NCI-H1436 treated with DMSO at 0.1 percent for 48 hours (cell line): ENCODE results near the gene RNF213.
"Not testable (repeated sequence)": the region's sequence is repeated elsewhere in the genome, so short reads cannot be mapped to it uniquely, and the experiment has no call there.

Experiments used
- DNase-seq: peaks from one replicate; lab custom pipeline; 2025; lab: John Stamatoyannopoulos, UW

RNF213 gene

DNA sequence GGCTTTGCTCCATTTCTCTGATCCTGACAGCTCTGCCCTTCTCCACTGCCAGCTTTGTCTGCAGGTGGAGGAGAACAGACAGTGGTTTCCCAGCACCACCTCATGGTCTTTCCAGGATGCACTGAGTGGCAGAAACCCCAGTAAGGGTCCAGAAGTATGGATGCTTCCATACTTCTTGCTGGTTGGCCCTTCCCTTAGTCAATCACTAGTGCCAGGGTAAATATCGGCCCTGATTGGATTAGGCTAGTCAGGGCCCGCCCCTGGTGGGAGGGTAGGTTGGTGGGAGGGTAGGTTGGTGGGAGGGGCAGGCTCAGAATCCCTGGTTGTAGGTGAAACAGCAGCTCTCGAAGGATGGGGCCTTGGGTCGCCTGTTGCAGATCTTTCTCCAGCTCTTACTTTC is 10.2 kb downstream of the RNF213 start:
- DNase-seq: no peak

DNA sequence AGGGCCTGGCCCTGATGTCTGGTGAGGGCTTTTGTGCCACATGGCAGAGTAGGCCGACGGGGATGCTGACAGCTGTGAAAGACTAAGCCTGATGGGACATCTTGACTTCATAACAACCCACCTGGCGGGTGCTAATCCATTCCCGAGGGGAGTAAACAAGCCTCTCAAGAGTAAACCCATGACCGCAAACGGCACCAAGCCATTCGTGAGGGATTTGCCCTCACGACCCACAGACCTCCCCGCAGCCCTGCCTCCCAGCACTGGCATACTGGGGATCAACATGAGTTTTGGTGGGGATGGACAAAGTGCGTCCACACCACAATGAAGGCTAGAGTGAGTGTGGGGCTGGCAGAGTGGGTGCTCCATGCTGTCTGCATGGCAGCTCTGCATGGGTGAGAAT is 11.7 kb downstream of the RNF213 start:
- DNase-seq: no peak

DNA sequence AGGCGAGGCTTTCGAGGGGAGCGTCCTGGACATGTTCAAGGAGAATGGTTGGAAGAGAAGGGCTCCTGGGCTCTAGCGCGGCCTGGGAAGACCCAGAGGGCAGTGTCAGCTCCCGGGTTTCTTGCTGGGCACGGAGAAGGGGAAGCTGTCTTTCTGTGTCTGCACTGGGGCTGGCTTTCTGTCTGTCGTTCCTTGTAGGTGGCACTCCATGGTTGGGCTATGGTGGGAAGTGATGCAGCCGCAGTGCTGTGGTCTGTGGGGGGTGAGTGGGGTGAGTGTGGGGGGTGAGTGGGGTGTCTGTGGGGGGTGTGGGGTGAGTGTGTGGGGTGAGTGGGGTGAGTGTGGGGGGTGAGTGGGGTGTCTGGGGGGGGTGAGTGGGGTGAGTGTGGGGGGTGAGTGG is 13.7 kb downstream of the RNF213 start:
- DNase-seq: no peak

DNA sequence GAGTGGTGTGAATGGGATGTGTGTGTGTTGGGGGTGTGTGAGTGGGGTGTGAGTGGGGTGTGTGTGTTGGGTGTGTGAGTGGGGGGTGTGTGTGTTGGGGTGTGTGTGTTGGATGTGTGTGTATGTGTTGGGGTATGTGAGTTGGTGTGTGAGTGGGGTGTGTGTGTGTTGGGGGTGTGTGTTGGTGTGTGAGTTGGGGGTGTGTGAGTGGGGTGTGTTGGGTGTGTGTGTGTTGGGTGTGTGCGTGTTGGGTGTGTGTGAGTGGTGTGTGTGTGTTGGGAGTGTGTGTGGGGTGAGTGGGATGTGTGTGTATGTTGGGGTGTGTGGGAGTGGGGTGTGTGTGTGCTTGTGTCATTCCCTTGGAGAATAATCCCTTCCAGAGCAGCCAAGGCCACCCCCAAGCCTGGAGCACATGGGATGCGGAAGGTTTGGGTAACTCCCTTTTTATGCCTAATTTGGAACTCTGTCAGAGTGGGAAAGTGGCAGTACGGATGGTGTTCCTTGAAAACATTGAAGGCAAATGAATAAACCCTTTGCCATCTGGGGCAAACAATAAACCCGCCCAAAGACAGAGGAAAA is 14.3 kb downstream of the RNF213 start:
- DNase-seq: no peak

DNA sequence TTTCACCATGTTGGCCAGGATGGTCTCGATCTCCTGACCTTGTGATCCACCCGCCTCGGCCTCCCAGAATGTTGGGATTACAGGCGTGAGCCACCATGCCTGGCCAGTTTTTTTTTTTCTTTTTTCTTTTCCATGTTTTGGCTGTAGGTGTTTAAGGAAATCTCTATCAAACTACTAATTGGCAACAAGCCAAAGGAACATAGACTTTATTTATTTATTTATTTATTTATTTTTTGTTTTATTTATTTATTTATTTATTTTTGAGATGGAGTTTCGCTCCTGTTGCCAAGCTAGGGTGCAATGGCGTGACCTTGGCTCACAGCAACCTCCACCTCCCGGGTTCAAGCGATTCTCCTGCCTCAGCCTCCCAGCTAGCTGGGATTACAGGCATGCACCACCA is 15.2 kb downstream of the RNF213 start:
- DNase-seq: not testable (repeated sequence)

DNA sequence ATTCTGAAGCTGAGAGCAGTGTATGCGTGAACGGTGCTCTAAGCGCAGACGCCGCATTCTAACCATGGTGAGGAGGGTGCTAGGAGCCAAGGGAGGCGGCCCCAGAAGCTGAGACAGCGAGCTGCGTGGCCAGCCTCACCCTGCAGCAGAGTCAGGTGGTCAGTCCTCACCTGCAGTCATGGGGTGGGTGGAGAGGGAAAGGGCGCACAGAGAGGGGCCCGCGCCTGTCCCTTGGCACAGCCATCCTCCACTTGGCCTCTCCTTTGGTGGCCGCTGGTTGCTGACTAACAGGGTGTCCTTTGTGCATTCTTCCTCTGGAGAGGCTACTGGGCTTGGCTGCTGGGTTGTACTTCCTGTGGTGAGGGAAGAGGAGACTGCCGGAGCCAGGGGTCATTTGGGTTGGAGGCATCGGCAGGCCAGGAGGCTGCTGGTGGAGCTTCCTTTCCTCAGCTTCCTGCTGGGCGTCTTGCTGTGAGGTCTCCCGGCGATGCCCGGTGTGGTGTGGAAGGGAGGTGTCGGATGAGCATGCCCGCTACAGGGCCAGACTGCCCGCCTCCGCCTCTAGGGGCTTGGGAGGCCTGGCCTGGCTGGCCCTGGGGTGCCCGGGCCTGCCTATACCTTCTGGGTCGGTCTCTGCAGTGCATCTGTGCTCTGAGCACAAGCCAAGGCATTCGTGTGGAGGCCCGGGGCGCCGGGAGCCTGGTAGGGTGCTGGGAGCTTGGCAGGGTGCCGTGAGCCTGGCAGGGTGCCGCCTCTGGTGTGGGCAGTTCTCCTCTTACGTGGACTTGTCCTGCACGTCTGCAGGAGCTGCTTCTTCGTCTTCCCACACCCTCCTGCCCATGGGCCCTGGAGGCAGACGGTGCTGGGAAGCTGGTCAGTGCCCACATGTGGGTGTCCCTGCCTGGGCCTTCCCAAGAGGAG is 17.4 kb downstream of the RNF213 start:
- DNase-seq: no peak

DNA sequence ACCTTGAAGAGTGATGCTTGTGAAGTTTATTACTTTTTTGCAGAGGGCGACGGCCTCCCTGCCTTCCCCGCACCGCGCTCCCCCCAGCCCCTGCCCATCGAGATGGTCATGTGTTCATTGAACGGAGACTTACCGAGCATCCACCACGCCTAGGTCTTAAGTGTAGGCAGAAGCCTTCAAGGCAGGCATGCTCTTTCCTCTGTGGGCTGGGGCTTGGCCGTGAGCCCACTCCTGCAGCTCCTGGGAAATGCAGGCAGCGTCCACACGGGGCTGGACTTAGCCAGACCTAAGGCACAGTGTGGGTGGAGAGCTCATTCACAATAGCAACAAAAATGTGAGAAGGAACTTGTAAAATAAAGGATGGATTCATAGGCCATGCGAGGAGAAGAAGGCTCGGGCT is 19.2 kb downstream of the RNF213 start:
- no peak for DNase-seq

DNA sequence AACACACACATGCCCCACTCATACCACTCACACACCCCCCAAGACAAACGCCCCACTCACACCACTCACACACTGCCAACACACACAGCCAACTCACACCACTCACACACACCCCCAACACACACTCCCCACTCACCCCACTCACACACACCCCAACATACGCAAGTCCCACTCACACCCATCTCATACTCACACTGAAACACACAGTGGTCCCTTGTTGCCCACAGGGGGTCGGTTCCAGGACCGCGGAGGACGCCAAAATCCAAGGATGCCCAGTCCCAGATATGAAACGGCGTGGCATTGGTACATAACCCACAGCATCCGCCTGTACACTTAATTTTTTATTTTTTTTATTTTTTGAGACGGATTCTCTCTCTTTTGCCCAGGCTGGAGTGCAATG is 20.9 kb downstream of the RNF213 start:
- DNase-seq: no peak

DNA sequence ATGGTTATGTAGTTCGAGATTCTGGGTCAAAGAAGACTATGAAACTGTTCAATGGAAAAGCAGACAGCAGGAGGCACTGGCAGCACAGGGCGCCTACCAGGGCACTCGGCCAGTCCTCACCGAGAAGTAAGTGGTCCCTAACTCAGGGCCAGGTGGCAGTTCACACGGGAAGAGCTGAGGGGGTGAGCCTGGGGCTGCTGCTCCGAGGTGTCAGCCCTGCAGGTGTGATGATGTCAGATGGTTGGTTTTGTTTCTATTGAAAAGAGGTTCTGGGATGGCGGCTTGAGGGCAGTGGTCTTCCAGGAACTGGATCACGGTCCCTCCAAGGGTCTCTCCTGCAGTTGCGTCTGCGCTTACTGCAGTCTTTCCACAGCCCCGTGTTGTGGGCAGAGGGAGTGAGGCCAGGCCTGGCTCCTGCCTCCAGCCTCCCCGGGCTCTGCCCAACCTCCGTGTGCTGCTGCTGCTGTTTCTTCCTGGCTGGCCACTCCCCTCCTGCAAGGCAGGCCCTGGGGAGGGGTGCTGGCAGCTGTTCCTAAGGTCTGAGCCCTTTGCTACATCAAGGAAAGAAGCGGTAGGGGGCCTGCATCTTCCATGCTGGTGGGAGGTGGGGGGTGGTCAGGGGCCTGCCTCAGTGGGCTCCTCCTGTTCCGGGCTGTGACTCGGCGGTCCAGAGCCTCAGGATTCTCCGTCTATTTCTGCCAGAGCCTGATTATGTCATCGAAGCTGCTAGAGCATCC is 22.6 kb downstream of the RNF213 start:
- DNase-seq: no peak

DNA sequence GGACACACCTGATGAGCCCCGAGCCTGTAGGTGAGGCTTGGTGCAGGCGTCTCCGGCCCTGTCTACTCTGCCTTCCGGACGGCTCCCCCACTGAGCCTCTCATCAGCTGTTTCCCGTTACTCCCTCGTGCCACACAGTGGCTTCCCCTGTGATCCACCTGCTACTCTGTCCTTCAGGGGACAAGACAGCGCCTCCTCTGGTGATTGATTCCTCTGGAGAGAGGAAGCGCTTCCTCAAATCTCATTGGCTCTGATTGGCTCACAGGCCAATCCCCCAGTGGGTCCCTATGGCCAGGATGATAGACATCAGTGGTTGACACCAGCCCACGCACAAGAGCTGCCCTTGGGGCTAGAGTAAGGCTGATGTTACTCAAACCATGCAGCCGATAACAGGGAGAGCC is 24.0 kb downstream of the RNF213 start:
- no peak for DNase-seq

DNA sequence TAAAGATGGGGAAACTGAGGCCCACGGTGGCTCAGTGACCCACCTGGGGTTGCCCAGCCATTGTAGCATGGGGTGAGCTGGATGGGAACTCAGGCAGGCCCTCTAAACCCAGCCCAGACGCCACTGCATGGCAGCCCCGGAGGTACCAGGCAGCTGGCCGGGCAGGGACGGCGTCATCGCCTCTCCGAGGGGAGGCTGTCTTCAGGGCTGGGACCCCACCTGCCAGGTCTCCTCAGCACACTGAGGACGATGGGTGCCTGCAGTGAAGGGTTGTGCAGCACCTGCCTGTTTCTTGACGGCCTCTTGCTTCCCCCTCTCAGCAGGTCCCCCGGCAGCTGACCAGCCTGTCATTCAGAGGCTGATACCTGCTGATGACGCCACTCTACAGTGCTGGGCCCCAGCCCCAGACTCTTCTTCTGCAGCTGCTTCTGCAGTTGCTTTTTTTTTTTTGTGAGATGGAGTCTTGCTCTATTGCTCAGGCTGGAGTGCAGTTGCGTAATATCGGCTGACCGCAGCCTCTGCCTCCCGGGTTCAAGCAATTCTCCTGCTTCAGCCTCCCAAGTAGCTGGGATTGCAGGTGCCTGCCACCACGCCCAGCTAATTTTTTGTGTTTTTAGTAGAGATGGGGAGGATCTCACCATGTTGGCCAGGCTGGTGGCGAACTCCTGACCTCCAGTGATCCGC is 24.7 kb downstream of the RNF213 start:
- DNase-seq: no peak

DNA sequence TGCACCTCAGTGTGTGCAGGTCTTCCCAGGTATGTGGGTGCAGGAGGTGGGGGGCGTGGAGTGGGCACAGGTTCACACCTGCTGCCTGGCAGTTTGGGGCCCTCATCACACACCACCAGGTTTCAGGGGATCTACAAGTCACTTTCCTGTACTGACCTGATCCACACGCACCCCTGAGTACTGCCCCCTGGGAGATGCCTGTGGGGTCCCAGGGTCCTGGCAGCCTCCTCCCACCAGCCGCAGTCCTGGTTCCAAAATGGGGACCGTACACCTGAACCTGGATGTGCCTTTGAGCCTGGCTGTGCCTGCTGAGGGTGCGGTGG is 25.9 kb downstream of the RNF213 start:
- DNase-seq: no peak

DNA sequence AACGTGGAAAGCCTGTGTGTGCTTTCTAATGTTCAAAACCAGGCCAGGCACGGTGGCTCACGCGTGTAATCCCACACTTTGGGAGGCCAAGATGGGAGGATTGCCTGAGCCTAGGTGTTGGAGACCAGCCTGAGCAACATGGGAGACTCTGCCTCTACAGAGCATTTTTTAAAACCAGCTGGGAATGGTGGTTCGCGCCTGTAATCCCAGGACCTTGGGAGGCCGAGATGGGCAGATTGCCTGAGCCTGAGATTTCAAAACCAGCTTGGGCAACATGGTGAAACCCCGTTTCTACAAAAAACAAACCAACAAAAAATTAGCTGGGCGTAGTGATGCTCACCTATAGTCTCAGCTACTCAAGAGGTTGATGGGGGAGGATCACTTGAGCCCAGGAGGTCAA is 26.4 kb downstream of the RNF213 start:
- no peak for DNase-seq

DNA sequence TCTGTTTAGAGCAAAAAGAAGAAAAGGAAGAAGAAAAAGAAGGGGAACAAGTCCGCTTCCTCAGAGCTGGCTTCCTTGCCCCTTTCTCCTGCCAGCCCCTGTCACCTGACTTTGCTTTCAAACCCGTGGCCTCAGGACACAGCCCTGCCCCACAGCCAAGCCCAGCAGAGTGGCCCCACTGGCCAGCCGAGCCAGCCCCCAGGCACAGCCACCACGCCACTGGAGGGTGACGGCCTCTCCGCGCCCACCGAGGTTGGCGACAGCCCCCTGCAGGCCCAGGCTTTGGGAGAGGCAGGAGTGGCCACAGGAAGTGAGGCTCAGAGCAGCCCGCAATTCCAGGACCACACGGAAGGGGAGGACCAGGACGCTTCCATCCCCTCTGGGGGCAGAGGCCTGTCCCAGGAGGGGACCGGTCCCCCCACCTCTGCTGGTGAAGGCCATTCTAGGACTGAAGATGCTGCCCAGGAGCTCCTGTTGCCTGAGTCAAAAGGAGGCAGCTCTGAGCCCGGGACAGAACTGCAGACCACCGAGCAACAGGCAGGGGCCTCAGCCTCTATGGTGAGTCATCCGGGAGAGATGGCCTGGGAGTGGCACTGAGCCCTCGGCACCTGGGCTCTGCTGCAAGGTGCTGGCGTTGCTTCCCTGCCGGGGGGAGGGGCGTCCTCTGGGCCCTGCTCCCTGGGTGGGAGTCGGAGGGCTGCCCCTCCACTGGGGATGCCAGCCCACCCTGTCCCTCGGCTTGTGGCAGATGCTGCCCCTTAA is 27.3 kb downstream of the RNF213 start:
- DNase-seq: no peak

DNA sequence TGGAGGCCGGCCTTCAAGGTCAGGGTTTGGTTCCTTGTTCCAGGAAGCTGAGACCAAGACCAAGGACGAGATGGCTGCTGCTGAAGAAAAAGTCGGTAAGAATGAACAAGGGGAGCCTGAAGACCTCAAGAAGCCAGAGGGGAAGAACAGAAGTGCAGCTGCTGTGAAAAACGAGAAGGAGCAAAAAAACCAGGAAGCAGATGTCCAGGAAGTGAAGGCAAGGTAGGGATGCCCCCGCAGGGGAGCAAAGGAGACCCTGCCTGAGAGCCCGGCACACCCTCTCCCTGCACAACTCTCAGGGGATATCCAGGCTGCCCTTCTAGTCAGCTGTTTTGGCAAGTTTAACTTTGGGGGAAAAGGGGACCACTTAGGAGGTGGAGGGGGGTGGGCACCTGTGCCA is 29.0 kb downstream of the RNF213 start:
- DNase-seq: no peak

DNA sequence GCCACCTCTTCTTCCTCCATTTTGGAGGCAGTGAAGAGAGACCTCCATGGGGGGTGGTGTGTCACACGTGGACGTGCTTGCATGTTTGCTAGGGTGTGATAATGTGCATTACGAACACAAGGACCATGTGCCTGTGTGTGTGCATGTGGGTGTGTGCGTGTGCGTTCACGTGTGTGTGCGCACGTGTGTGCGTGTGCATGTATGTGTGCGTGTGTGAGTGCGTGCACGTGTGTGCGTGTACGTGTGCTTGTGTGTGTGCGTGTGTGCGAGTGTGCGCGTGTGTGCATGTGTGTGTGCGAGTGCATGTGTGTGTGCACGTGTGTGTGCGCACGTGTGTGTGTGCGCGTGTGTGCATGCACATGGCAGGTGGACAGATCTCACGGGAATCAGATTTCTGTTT is 29.5 kb downstream of the RNF213 start:
- DNase-seq: no peak

DNA sequence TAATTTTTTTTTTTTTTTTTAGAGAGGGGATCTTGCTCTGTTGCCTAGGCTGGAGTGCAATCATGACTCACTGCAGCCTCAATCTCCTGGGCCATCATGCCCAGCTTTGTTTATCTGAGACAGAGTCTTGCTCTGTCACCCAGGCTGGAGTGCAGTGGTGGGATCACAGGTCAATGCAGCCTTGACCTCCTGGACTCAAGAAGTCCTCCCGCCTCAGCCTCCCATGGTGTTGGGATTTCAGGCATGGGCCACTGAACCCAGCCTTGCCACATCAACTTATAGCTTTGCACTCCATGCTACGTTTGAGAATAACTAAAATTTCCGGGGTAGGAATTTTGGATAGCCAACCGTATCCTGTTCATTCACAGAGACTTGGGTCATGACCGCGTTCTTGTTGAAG is 30.6 kb downstream of the RNF213 start:
- no peak for DNase-seq

DNA sequence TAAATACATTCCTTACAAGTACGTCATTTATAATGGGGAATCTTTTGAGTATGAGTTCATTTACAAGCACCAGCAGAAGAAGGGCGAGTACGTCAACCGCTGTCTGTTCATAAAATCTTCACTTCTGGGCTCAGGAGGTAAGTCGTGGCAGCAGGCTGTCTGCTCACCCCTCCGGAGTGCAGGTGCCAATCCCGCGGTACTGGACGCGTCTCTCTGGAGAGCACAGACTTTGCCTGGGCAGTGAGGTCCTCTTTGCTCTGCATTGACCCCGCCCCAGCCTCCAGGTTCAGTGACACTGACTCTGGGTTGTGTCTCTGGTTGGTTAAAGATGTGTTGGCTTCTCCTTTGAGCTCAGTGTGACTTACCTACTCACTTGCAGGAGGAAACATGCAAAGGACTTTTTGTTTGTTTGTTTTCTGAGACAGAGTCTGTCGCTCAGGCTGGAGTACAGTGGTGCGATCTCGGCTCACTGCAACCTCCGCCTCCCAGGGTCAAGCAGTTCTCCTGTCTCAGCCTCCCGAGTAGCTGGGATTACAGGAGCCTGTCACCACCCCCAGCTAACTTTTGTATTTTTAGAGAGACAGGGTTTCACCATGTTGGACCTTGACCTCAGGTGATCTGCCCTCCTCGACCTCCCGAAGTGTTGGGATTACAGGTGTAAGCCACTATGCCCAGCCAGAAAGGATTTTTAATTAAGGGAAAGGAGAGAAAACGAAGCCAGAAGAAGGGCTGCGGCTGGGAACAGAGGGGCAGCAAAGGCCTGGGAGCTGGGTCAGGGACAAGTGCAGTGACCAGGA is 31.2 kb downstream of the RNF213 start:
- DNase-seq: no peak

DNA sequence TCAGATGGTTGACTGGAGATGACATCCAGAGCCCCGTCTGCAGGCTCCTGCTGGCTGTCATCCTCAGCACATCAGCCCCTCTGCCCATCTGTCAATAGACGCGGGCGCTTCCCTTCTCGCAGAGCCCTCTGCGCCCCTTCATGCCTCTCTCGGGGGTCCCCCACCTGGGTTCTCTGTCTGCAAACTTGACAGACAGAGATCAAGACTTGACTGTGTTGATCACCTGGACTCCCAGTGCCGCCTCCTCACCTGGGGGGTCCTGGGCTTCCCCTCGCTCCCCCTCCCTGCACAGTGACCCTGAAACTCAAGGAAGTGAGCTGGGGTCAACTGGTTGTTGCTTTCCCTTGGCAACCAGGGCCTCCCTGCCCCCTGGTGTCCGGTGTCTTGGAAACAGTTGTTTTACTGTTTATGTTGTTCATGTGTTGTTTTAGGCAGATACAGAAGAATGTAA is 31.9 kb downstream of the RNF213 start:
- DNase-seq: no peak

DNA sequence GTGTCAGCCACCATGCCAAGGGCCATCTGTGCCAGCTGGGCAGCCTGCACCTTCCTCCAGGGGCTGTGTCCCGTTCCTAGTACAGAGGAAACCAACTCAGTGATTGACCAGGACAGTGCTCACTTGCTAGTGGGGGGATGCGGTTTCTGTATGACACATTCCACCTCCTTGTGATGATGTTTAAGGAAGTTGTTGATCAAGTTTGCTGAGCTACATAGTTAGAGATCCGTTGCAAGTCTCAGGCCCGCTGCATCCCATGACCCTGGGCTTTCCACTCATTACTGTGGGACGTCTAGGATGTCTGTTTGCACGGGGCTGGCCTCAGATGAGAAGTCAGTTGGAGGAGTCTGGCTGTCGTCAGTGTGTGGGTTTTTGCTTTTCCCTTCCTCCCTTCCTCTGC is 33.6 kb downstream of the RNF213 start:
- DNase-seq: no peak

DNA sequence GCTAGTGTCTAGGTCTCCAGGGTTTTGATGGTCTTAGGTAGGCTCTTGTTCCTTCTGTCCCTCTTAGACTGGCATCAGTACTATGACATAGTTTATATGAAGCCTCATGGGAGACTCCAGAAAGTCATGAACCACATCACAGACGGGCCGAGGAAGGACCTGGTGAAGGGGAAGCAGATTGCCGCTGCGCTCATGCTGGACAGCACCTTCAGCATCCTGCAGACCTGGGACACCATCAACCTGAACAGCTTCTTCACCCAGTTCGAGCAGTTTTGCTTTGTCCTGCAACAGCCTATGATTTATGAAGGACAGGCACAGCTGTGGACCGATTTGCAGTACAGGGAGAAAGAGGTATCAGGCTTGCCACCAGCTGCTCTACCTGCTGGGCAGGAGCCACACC is 34.0 kb downstream of the RNF213 start:
- no peak for DNase-seq
